GM10248 (cell line): Measurements from ENCODE around the gene F13A1.

Experiments used
- CTCF ChIA-PET: fragments of 300-600 bp; sonication (Branson Sonifier 250); formaldehyde crosslinking; extraction: SDS; loops from one replicate; lab custom pipeline; 2021; ENCODE audit warnings: antibody characterized with exemption; lab: Yijun Ruan, JAX
- POLR2A ChIA-PET: fragments of 350-650 bp; sonication (Branson Sonifier 250); formaldehyde crosslinking; extraction: SDS; loops from one replicate; lab custom pipeline; 2020; ENCODE audit warnings: antibody characterized with exemption; lab: Yijun Ruan, JAX
- DNase-seq: peaks from one replicate; pipeline ENCODE4 v3.0.0; 2012; ENCODE audit errors: extremely low spot score
- CTCF ChIP-seq: IDR thresholded peaks from 2 replicates; pipeline ENCODE4 v1.5.1; 2012; ENCODE audit warnings: mild to moderate bottlenecking, low read depth; ENCODE audit errors: extremely low read depth, missing control alignments, control extremely low read depth

Gene F13A1

GRCh38 chr6:6199678-6200077, 120.8 kb downstream of the F13A1 start:
- no peak for DNase-seq
- POLR2A ChIA-PET, result no interaction called here
- TF ChIP-seq CTCF, result no peak
- CTCF ChIA-PET, result no interaction called here

GRCh38 chr6:6196762-6197161, 123.7 kb downstream of the F13A1 start:
- DNase-seq, result no peak
- TF ChIP-seq CTCF, result no peak

GRCh38 chr6:6195080-6195479, 125.4 kb downstream of the F13A1 start:
- no peak for DNase-seq
- CTCF ChIA-PET, result no interaction called here
- TF ChIP-seq CTCF, result no peak
- POLR2A ChIA-PET, result no interaction called here

More at GRCh38 chr6:6196762-6197161, 123.7 kb downstream of the F13A1 start:
- POLR2A ChIA-PET, result no interaction called here
- CTCF ChIA-PET, result no interaction called here

DNA sequence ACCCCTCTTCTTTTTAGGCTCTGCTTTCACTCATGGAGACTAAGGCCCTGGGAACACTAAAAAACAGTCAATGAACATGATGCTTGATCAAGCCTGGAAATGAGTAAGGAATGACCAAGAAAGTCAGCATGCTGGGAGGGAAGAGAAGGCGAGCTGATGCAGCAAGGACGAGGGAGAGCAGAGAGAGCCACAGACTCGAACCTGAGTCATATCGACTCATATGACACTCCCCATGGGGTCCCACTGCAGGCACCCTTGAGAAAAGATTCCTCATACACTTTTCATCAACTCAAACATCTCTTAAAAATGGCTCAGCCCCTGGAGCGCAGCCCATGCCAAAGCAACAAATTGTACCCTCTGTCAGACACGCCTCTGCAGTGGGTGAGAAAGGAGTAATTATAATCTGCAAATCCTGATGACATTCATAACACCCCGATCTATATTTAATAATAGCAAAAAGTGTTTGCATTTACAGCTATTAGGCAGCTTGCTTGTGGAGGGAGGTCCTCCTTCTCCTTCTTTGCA, 127.2 kb downstream of the F13A1 start:
- ChIA-PET CTCF (no interaction called here), POLR2A (no interaction called here)
- TF ChIP-seq CTCF, result no peak
- DNase-seq, result no peak

GRCh38 chr6:6191909-6192308, 128.6 kb downstream of the F13A1 start:
- ChIA-PET CTCF (interaction anchor here (1.3 kb wide), 1 partner anchor 13 kb away, joined by 4 read pairs; no protein-coding TSS in a partner anchor), POLR2A (no interaction called here)
- DNase-seq, result no peak
- no peak for TF ChIP-seq CTCF

GRCh38 chr6:6191476-6191875, 129.0 kb downstream of the F13A1 start:
- POLR2A ChIA-PET, result no interaction called here
- no peak for TF ChIP-seq CTCF
- DNase-seq, result no peak
- CTCF ChIA-PET, result interaction anchor here (1.3 kb wide), 1 partner anchor 13 kb away, joined by 4 read pairs; no protein-coding TSS in a partner anchor
